ENCODE data around the gene TMEM125. TPM values are rescaled to one million over a fixed set of nuclear protein-coding genes. Genes with fewer than 3 reads are reported as not detected.

TMEM125 gene
- total RNA-seq, 1 donor from 2014 or later, result not detected

DNA sequence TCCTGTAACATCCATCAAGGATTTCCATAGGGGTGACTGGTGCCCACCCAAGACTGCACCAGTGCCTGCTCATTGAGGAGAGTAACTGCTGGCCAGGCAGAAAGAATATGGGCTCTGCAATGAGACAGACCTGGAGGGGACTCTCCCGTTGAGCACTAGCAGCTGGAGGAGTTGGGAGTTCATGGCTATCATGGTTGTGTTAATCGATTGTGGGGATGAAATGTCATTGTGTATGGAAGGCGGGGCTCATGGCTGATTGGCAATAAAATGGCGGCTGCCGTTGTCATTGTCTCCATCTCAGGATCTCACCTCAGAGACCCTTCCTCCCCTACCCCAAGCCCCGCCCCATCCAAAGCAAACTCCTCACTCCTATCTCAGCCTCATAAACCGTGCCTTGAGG is 3.9 kb downstream of the TMEM125 start:
- no peak for DNase-seq (ENCODE audit: low read depth, low spot score)

DNA sequence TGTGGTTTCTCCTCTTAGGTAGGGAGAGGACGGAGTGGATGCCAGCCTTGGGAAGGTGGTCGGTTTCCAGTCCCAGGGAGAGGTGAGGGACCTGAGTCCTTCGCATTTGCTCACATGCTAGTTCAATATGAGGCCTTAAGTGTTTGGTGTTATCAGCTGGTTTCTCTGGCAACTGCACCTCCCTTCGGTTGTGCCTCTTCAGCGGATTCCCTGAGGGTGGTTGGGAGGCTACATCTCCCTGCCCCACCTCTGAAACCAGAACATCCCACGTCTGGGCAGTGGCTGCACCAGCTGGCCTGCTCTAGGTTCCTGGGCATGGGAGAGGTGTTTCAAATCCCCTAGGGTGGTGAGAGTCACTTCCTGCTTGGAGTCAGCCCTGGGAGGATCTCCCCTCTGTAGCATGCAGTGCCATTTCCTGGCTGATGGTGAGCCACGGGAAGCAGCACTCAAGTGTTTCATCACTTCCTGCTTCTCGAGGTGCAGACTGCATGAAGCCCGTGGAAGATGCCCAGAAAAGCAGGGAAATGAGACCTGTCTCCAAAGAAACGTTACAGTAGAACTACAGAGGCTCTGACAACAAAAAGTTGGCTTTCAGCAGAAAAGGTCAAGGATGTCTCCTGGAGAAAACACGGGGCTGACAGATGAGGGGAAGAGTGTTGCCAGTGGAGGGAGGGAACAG is 4.5 kb downstream of the TMEM125 start:
- peak; percentile 36 for DNase-seq (ENCODE audit: low read depth, low spot score)

DNA sequence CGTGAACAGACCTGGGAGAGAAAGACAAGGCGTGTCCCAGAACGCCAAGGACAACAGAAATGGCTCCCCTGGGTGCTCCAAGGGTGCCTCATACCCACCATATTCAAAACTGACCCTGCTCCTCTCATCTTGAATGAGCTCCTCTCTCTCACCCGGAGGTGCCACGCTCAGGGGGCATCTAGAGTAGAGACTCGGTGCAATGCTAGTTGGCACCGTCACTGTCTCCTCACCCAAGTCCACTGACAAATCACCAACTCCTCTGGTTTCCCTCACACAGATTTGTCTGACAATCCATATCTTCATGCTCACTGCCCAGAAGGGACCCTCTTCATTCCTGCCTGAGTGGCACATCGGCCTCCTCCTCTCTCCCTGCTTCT is 5.0 kb downstream of the TMEM125 start:
- no peak for DNase-seq (ENCODE audit: low read depth, low spot score)

- DNase-seq (ENCODE audit: low read depth, low spot score), result no peak
Observed at GRCh38 chr1:43275826-43276620, 6.2 kb downstream of the TMEM125 start.

GRCh38 chr1:43276673-43277072 is 6.9 kb downstream of the TMEM125 start:
- no peak for DNase-seq (ENCODE audit: low read depth, low spot score)

DNA sequence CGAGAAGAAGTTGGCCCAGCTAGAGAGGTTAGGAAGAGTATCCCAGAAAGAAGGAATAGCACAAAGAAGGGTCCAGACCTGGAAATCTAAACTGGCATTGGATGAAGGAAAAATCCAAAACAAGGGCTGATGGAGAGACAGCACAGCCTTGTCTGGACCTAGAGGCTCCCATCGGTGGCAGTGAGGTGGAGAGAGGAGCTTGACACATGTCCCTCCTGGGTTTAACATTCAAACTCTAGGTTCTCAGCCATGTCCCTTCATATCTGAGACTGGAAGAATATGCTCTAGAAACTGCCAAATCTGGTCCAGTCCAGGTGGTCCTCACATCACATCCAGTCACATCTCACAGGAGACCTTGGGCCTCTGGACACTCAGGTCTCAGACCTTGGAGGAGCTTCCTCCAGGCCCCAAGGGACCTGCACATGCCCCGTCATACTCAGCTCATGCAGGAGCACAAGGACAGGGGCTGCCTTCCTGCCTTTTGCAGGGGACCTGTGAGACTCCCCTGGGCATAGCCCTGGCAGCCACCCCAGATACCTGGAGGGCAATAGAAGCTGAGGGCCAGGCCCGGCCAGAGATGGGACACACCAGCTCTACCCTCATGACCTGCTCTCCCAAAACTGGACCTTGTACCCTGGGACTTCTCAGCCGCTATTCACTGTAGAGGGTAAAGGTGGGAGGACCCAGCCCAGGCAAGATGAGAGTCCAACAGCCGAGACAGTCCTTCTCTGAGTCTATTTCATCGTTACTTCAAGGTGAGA is 7.5 kb downstream of the TMEM125 start:
- no peak for DNase-seq (ENCODE audit: low read depth, low spot score)

- DNase-seq (ENCODE audit: low read depth, low spot score), result no peak
Observed at GRCh38 chr1:43279161-43279560, 9.4 kb downstream of the TMEM125 start.

DNA sequence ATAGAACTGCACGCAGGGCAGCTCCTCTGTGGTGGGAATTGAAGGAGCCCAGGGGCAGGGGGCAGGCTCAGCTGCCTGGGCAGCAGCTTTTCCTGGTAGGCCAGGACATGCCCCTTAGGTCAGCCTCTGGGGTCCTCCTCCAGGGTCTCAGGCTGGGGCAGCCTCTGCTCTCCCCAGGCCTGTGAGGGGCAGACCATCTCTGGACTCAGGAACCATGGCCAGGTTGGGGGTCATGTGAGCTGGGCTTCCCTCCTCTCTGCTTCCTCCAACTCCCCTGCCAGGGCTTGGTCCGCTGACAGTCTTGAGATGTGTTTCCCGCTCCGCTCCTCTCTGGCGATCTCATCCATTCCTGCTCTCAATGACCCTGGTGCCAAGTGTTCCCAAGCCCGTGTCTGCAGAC is 9.9 kb downstream of the TMEM125 start:
- DNase-seq (ENCODE audit: low read depth, low spot score), result no peak

DNA sequence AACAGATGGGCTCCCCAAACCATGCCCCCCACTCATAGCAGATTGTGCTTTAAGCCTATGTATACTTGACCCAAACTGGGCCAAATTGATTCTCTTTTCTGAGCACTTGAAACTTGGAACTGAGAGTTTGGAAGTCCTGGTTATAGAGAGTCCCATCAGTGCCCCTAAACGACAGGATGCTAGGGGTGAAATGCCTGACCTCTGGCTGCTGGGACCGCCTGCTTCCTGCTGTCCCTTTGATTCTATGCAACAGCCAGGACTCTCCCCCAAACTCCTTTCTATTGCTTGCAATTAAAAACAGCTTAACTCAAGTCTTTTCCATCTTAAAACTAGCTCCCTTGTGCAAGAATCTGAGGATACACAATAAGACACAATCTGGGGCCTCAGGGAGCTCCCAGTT is 10.9 kb downstream of the TMEM125 start:
- no peak for DNase-seq (ENCODE audit: low read depth, low spot score)

- no peak for DNase-seq (ENCODE audit: low read depth, low spot score)
Observed at GRCh38 chr1:43282220-43283195, 12.7 kb downstream of the TMEM125 start.

DNA sequence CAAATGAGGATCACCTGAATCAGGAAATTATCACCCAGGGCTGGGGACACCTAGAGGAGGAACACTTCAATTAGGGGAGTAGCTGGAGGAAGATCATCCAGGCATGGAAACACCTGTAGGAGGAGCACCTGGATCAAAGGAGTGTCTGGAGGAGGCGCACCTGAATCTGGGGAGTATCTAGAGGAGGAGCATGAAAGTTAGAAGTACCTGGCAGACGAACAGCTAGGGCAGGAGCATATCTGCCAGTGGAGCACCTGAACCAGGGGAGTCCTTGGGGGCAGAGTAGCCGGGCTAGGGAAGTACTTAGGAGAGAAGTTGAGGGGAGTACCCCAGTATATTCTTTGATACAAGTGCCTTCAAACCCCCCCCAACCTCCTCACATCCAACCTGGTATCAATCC is 14.3 kb downstream of the TMEM125 start:
- DNase-seq (ENCODE audit: low read depth, low spot score), result no peak

- no peak for DNase-seq (ENCODE audit: low read depth, low spot score)
Observed at GRCh38 chr1:43284546-43285110, 14.8 kb downstream of the TMEM125 start.

- no peak for DNase-seq (ENCODE audit: low read depth, low spot score)
Observed at GRCh38 chr1:43285269-43285990, 15.6 kb downstream of the TMEM125 start, which contains the start of gene C1orf210. Gene C1orf210, minus strand, starts transcription at chr1:43285581. Its CDS starts 2,311 bp downstream, at chr1:43283270.

- no peak for DNase-seq (ENCODE audit: low read depth, low spot score)
Observed at GRCh38 chr1:43286115-43286514, 16.3 kb downstream of the TMEM125 start.

- no peak for DNase-seq (ENCODE audit: low read depth, low spot score)
Observed at GRCh38 chr1:43286533-43286932, 16.8 kb downstream of the TMEM125 start.

- DNase-seq (ENCODE audit: low read depth, low spot score), result no peak
Observed at GRCh38 chr1:43288058-43288784, 18.4 kb downstream of the TMEM125 start.

- no peak for DNase-seq (ENCODE audit: low read depth, low spot score)
Observed at GRCh38 chr1:43288785-43289706, 19.3 kb downstream of the TMEM125 start.

DNA sequence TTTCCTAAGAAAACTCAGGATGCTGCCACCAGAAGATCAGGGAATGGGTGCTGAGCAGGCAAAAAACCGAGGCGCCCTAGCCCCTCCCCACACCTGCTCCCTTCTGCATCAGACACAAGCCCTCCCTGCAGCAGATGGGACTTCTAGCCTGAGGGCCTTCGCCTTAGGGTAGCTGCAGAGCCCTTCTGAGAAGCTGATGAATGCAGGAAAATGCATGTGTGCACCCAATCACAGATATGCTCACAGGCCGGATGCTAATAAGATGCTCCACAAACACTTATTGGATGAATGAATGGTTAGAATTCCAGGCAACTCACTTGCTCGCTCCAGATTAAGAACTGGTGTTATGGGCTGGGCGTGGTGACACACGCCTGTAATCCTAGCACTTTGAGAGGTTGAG is 22.4 kb downstream of the TMEM125 start:
- no peak for DNase-seq (ENCODE audit: low read depth, low spot score)

All from pulmonary artery endothelial cell (primary cell).